Middle frontal gyrus (tissue), 1 donor: ENCODE data around the gene MANBA.

Source experiments
- DNase-seq: peaks from one replicate; pipeline ENCODE4 v3.0.0-alpha.2; 2015; ENCODE audit warnings: low spot score; ENCODE audit errors: extremely low spot score

Gene MANBA

DNA sequence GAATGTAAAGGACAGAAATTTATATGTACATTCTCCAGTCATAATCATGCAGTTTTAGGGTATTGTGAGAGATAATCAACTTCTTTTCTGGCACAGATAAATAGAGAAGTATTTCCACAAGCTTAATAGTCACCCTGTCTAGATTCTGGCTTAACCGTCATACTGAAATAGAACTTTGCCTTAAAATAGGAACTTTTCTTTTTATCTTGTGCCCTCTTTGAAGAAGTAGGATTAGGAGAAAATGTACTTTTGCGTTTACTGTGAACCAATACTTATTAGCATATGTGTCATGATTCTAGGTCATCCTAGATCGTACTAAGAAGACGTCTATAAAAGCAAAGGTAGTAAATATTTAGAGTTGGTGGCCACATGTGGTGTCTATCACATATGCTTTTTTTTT, 164.2 kb downstream of the MANBA start:
- DNase-seq: no peak

GRCh38 chr4:102594000-102594399, 166.8 kb downstream of the MANBA start:
- no peak for DNase-seq

- DNase-seq: no peak
Observed at GRCh38 chr4:102593147-102593546, 167.6 kb downstream of the MANBA start.

DNA sequence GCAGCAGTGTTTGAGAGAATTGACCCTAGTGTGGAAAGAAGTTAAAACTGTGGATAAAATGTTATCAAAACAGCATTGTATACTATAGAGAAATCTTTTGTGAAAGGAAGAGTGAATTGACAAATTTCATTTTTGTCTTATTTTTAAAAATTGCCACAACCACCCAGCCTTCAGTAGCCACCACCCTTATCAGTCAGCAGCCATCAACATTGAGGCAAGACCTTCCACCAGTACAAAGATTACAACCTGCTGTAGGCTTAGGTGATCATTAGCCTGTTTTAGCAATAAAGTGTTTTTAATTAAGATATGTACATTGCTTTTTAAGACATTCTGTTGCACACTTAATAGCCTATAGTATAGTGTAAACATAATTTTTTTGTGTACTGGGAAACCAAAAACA, 168.5 kb downstream of the MANBA start:
- DNase-seq: no peak

DNA sequence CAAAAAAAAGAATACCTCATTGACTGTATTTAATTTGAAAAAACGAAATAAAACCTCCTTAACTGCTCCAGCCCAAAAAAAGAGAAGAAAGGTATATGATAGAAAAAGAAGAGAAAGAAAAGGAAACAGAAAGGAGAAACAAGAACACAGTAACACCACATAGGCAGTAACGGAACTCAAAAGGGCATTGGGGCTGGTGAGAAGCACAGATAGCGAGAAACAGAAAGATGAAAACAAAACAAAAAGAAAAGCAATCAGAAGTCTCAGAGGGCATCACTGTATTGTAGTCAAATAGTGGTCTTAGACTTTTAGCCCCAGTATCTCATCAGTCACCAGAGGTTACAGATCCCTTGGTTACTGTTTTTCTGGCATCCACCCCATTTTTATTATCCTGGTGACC, 171.0 kb downstream of the MANBA start:
- DNase-seq: no peak

DNA sequence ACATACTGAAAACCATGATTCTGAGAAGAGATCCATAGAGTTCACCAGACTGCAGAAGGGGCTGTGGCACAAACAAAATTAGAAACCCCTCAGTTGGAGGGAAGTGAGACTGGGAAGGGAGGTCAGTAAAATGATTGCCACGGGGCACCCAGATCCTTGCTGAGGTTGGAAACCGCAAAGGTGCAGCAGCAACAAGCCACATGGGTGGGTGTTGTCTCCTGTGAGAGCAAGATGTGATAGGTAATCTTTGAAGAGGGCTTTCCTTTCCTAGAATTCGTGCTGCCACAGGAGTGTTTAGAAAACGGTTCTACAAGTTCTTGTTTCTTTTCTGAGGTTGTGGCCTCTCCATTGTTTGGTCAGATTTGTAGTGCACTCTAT, 174.1 kb downstream of the MANBA start:
- no peak for DNase-seq

DNA sequence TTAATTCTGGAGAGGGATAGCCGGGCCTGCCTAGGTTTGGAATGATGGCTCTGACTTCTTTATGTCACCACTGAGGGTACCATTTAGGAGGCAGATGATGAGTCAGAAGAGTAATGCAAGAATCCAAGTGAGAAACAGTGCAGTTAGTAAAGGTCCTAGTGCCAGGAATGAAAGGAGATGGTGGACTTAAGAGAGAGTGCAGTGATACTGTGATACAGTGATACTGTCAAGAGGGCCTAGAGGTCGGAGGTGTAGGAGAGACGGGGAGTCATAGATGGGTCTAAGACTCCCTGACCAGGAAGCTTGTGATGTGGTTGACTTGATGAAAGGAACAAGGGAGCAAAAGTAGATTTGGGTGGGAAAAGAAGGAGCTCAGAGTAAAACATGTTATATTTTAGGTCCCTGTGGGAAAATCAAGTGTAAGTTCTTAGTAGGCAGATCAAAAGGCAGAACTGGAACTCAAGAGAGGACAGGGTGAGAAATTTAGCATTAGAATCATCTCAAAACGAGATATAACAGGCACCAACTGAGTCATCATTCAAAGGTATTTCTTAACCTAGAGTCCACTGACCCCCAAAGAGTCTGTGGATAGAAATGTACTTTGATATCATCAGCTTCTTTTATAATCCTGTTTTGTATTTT, 174.6 kb downstream of the MANBA start:
- no peak for DNase-seq

GRCh38 chr4:102585329-102585728, 175.4 kb downstream of the MANBA start:
- DNase-seq: no peak

DNA sequence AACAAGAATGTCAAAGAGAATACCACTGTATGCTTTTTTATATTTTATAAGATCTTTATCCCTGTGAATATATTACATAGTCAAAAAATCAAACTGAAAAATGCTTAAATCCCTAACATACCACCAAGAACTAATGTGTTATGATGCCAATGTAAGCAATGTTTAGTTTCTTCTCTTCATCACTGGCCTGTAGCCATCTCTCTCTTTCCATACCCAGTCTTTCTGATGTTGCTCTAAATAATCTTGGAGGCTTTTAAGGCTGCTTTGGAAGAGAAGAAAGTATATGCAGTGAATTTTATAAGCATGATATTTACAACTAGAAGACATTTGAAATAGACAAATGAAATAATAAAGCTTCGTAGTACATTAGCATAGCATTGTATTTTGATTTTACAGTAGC, 176.7 kb downstream of the MANBA start:
- DNase-seq: no peak
